ENCODE results near the gene ATP11C.

DNA sequence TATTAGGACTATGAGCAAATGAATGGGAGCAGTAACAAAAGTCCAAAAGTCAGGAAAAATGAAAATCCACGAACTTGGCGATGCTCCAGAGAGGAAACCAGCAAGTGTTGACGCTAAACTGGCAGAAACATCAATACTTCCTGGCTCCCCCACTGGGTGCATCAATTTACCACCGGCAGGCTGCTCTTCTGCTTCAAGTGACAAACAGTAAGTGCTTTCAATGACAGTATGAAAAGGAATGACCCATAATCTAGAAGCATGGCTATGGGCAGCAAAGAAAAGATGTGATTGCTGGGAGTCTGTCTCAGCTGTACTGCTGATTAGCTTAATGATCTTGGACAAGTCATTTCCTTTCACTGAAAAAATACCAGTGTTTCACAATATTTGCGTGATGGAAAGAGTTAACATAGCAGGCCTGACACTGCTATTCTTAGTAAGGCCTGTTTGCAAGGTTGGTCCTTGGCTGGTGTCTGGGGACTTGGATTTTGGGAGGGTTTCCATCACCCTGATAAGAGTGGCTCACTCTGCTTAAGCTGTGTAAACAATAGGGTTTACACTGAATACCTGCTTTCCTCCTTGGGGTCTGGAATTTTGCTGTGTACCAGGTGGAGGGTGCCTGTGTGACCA, 8.7 kb downstream of the ATP11C start:
- TF ChIP-seq, protein P1, sequence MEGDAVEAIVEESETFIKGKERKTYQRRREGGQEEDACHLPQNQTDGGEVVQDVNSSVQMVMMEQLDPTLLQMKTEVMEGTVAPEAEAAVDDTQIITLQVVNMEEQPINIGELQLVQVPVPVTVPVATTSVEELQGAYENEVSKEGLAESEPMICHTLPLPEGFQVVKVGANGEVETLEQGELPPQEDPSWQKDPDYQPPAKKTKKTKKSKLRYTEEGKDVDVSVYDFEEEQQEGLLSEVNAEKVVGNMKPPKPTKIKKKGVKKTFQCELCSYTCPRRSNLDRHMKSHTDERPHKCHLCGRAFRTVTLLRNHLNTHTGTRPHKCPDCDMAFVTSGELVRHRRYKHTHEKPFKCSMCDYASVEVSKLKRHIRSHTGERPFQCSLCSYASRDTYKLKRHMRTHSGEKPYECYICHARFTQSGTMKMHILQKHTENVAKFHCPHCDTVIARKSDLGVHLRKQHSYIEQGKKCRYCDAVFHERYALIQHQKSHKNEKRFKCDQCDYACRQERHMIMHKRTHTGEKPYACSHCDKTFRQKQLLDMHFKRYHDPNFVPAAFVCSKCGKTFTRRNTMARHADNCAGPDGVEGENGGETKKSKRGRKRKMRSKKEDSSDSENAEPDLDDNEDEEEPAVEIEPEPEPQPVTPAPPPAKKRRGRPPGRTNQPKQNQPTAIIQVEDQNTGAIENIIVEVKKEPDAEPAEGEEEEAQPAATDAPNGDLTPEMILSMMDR (conservative IDR thresholded peaks at IDR 0.05; ENCODE audit: low read depth, low read length), result no peak
- TF ChIP-seq POLR2A (IDR thresholded peaks at IDR 0.05; ENCODE audit: low read depth, low read length) (no peak), FOS (IDR thresholded peaks at IDR 0.05; ENCODE audit: low read depth, low read length) (no peak), CEBPB (IDR thresholded peaks at IDR 0.05; ENCODE audit: low read depth, low read length) (peak; percentile 33; the same call in 1 of the 2 replicates), MAZ (IDR thresholded peaks at IDR 0.05; ENCODE audit: borderline replicate concordance, low read depth, low read length) (no peak), RAD21 (IDR thresholded peaks at IDR 0.05; ENCODE audit: low read length) (no peak), RFX5 (IDR thresholded peaks at IDR 0.05; ENCODE audit: low read depth, low read length) (no peak), MXI1 (IDR thresholded peaks at IDR 0.05; ENCODE audit: borderline replicate concordance, low read depth, low read length) (no peak), SMC3 (IDR thresholded peaks at IDR 0.05; ENCODE audit: low read depth, low read length) (no peak), MAFK (IDR thresholded peaks at IDR 0.05; ENCODE audit: low read depth, low read length) (no peak)
- TF ChIP-seq, protein P2, sequence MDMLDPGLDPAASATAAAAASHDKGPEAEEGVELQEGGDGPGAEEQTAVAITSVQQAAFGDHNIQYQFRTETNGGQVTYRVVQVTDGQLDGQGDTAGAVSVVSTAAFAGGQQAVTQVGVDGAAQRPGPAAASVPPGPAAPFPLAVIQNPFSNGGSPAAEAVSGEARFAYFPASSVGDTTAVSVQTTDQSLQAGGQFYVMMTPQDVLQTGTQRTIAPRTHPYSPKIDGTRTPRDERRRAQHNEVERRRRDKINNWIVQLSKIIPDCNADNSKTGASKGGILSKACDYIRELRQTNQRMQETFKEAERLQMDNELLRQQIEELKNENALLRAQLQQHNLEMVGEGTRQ (IDR thresholded peaks at IDR 0.05; ENCODE audit: low read depth, low read length), result no peak
